Left lung (tissue), 10 donors: ENCODE measurements around the gene ARSG. TPM values are rescaled to one million over a fixed set of nuclear protein-coding genes. Genes with fewer than 3 reads are reported as not detected.

ENCODE experiments used
- ATAC-seq: fragments of 200-7000 bp; cut with Tn5 transposase; one replicate; pipeline ENCODE4 v1.9.1; 2020; ENCODE audit warnings: moderate library complexity
- DNase-seq, 4 donors: peaks; one replicate each; pipeline ENCODE4 v3.0.0-alpha.2; 2013 to 2020
- H3K27ac ChIP-seq, 2 donors: fragments of 200-600 bp; sonication (generic) in 1 of 2; one replicate each; pipeline versions ENCODE4 v1.5.0 to v1.8.0; 2020 to 2021
- H3K27me3 ChIP-seq, 2 donors: fragments of 200-600 bp; sonication (generic) in 1 of 2; one replicate each; pipeline versions ENCODE4 v1.5.0 to v1.8.0; 2020 to 2021
- H3K36me3 ChIP-seq, 2 donors: fragments of 200-600 bp; sonication (generic) in 1 of 2; one replicate each; pipeline versions ENCODE4 v1.5.0 to v1.8.0; 2020 to 2021
- H3K4me1 ChIP-seq, 2 donors: fragments of 200-600 bp; one replicate each; pipeline ENCODE4 v1.8.0; 2021
- H3K4me3 ChIP-seq, 2 donors: fragments of 200-600 bp; sonication (generic) in 1 of 2; one replicate each; pipeline versions ENCODE4 v1.5.0 to v1.8.0; 2020 to 2021; ENCODE audit warnings: mild to moderate bottlenecking in 1 of 2
- H3K9me3 ChIP-seq, 2 donors: fragments of 200-600 bp; sonication (generic) in 1 of 2; one replicate each; pipeline versions ENCODE4 v1.5.0 to v1.8.0; 2020 to 2021
- intact Hi-C, 2 donors: fragments of 100-400 bp; cut with DNase I; formaldehyde crosslinking; loops; one replicate each; pipeline versions ENCODE4 v1.11.2 to v1.14.2; 2022
- polyA plus RNA-seq, 6 donors: library from polyadenylated mRNA; unstranded; fragments of 120-200 nt; gene quantifications; one replicate each; pipeline ENCODE4 v1.2.1, GENCODE V29; 2013; ENCODE audit not compliant: insufficient read length in 6 of 6
- total RNA-seq, 2 donors: library from RNA; stranded (reverse); fragmentation: NEBNext Ultra II Directional; extraction: Animal tissue kit (Norgen Biotek cat#: 25700); gene quantifications; one replicate each; pipeline ENCODE4 v1.2.1, GENCODE V29; 2021
- TF ChIP-seq, protein P1 (sequence below), 2 donors: fragments of 200-600 bp; sonication (generic) in 1 of 2; IDR thresholded peaks; one replicate each; pipeline versions ENCODE4 v1.5.0 to v1.8.0; 2021; ENCODE audit warnings: antibody characterized with exemption in 2 of 2
- donor health status: DM: no; HTN: yes; CAD: no.
- donor health status: DM: no; HTN: no; CAD: no.

The ARSG gene
- total and polyA plus RNA-seq, 8 donors, result 3.4 to 10.0 (median 4.5) TPM

DNA sequence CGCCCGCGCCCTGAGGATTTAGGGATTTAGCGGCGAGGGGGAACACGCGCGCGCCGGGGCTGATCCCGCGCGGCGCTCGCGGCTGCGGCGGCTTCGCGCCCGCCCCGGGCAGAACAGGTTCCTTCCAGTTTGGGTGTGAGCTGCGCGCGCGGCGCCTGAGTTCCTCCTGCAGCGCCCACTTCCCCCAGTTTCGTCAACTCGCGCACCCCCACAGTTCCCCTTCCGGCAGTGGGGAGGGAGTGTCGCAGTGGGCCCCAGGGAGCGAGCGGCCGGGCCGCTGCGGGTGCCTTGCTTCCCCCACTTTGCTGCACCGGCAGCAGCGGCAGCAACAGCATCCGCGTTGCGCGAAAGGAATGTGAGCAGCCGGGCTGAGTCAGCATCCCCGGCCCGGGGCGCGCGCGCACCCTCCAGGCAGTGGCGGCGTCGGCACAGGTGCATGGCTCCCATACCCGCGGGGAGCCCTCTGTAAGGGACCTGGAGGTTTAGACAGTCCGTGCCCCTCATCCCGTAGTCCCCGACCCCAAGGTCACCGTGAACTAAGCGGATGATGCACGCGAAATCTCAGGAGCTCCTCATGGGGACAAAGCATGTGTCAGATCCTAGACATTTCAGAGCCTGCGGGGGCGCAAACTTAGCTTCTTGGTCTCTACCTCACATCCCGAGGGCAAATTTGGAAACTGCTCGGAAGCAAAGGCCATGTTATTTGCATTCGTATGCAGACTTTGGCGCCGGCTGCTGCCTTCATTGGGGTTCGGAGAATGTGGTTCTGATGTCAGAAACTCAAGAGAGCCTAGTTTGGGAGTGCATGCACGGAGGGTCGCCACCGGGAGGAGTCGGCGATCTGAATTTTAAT lies 767 bp downstream of the ARSG start:
- intact Hi-C loops, result no loop called here
- peaks cover 13 to 64% of the 10 kb centered on the region in 2 donors for H3K4me1 ChIP-seq
- H3K9me3 ChIP-seq, result no peaks in the 10 kb centered on the region
- peak; percentile 42 to 98 (median 74) for DNase-seq
- TF ChIP-seq, protein P1, sequence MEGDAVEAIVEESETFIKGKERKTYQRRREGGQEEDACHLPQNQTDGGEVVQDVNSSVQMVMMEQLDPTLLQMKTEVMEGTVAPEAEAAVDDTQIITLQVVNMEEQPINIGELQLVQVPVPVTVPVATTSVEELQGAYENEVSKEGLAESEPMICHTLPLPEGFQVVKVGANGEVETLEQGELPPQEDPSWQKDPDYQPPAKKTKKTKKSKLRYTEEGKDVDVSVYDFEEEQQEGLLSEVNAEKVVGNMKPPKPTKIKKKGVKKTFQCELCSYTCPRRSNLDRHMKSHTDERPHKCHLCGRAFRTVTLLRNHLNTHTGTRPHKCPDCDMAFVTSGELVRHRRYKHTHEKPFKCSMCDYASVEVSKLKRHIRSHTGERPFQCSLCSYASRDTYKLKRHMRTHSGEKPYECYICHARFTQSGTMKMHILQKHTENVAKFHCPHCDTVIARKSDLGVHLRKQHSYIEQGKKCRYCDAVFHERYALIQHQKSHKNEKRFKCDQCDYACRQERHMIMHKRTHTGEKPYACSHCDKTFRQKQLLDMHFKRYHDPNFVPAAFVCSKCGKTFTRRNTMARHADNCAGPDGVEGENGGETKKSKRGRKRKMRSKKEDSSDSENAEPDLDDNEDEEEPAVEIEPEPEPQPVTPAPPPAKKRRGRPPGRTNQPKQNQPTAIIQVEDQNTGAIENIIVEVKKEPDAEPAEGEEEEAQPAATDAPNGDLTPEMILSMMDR (IDR thresholded peaks at IDR 0.05), result no peak
- peak overlapping the region; percentile 89 to 99 for H3K27ac ChIP-seq
- ATAC-seq, result peak; percentile 81
- H3K27me3 ChIP-seq, result peaks cover 24 to 62% of the 10 kb centered on the region in 2 donors
- no peaks in the 10 kb centered on the region for H3K36me3 ChIP-seq
- peak overlapping the region; percentile 48 to 66 for H3K4me3 ChIP-seq

DNA sequence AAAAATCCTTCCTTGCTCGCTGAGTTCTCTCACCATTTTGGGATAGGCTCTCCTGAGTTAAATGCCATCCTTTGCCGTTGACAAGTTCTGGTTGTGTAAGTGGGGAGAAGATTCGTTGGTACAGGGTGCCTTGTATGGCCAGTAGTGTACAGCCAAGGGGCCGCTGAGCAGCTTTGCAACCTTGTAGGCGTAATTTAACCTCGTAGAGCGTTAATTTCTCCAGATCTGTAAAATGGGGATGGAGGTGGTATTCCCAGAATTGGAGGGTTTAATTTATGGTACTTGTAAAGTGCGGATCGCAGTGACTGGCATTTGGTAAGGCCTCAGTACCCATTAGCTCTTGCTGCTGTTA lies 1.4 kb downstream of the ARSG start:
- TF ChIP-seq, protein P1 (IDR thresholded peaks at IDR 0.05), result no peak
- H3K4me3 ChIP-seq, result peak overlapping the region in 1 of 2 donors; percentile 66
- DNase-seq, result no peak
- H3K27ac ChIP-seq, result peak overlapping the region; percentile 89 to 99
- no peaks in the 10 kb centered on the region for H3K36me3 ChIP-seq
- H3K27me3 ChIP-seq, result peaks cover 24 to 62% of the 10 kb centered on the region in 2 donors
- no peaks in the 10 kb centered on the region for H3K9me3 ChIP-seq
- ATAC-seq, result no peak
- peaks cover 13 to 68% of the 10 kb centered on the region in 2 donors for H3K4me1 ChIP-seq
- intact Hi-C loops, result no loop called here

DNA sequence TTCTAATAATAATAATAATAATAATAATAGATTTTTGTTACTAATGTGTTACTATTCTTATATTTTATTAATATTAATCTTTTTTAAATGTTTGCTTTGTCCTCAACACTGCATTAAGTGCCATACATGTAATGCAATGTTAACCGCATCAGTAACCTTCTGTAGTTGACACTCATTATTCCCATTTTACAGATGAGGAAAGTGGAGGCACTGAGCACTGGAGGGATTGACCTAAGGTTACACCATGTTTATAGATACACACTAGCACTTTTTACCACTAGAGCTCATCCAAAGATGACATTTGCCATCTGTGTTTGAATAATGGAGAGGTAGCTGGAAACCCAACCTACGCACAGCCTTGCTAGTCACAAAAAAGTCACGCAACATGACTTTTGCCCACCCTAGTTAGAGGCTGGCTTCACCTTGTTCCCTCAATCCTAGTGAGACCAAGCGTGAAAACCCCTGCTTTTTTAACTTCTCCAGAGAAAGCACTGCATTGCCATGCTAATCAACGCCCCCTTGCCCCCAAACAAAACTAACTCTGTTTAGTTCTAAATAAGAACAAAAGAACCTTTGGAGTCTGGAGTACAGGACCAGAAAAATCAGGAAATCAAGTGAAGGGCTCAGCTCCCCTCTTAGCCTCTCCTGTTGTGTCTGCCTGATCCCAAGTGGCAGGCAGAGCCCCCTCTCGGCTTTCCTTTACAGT lies 2.3 kb downstream of the ARSG start:
- Histone ChIP-seq H3K36me3 (no peaks in the 10 kb centered on the region), H3K4me3 (no peak overlapping the region), H3K4me1 (peaks cover 13 to 65% of the 10 kb centered on the region in 2 donors), H3K9me3 (no peaks in the 10 kb centered on the region), H3K27ac (no peak overlapping the region), H3K27me3 (peaks cover 24 to 62% of the 10 kb centered on the region in 2 donors)
- TF ChIP-seq, protein P1 (IDR thresholded peaks at IDR 0.05), result no peak
- no peak for DNase-seq
- ATAC-seq, result no peak
- intact Hi-C loops, result no loop called here

DNA sequence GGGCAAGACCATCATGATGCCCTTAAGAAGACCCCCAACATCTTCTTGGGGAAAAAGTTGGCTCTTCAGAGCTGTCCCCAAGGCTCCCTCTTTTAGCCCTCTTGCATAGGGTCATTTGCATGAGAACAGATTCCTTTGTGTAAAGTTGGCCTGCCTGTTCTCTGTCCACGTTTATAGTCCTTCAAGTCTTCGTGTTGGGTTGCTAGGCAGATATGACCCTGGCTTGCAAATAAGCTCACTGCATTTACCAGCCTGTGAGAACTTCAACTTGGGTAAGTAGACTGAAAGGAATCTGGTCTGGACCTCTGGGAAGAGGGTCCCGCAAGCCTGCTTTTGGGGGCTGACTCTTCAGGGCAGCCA lies 2.9 kb downstream of the ARSG start:
- TF ChIP-seq, protein P1 (IDR thresholded peaks at IDR 0.05), result no peak
- Histone ChIP-seq H3K27ac (no peak overlapping the region), H3K4me1 (peaks cover 13 to 60% of the 10 kb centered on the region in 2 donors), H3K4me3 (no peak overlapping the region), H3K9me3 (no peaks in the 10 kb centered on the region), H3K36me3 (no peaks in the 10 kb centered on the region), H3K27me3 (peaks cover 24 to 62% of the 10 kb centered on the region in 2 donors)
- ATAC-seq (no peak), DNase-seq (no peak)
- intact Hi-C loops, result no loop called here

DNA sequence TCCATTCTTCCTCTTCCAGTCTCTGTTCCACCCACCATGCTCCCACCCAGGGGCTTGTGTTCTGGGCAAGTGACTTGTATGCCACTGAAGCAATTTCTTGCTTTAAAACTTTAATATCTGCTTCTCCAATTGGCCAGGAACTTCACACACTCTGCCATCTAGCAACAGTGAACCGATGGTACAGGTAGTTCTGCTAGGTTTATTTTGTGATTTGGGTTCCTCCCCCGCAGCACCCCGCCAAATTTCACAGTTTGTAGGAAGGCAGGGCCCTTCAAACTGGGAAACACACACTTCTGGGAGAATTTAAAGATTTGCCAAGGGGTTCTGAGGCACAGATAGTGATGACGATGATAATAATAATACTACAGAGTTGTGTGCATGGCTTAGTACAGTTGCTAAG lies 3.3 kb downstream of the ARSG start:
- no peak overlapping the region for H3K27ac ChIP-seq
- H3K9me3 ChIP-seq, result no peaks in the 10 kb centered on the region
- intact Hi-C loops, result no loop called here
- H3K4me1 ChIP-seq, result peaks cover 13 to 55% of the 10 kb centered on the region in 2 donors
- no peak overlapping the region for H3K4me3 ChIP-seq
- TF ChIP-seq, protein P1 (IDR thresholded peaks at IDR 0.05), result no peak
- ATAC-seq (no peak), DNase-seq (no peak)
- H3K36me3 ChIP-seq, result no peaks in the 10 kb centered on the region
- H3K27me3 ChIP-seq, result peaks cover 24 to 62% of the 10 kb centered on the region in 2 donors
